Measurements from ENCODE around the gene C12orf42.
"Not testable (repeated sequence)": the region's sequence is repeated elsewhere in the genome, so short reads cannot be mapped to it uniquely, and the experiment has no call there.

Gene C12orf42

DNA sequence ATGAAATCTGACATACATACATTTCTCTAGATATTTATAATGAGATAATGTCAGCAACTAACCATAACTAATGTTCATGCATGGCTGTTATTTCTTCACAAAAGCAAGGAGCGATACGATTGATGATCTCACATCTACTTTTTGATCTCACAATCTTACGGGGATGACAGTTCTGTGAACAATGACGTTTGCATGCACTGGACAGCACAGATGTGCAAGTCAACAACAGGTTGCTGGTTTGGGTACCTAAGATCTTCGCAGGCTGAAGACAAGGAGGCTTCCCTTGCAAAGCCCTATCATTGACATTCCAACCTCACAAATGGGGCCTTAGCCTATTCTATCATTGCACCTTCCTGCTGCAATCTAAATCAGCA, 53.6 kb downstream of the C12orf42 start:
- Histone ChIP-seq H3K4me3 (ENCODE audit: insufficient read length, low read depth) (no peak overlapping the region), H3K27me3 (ENCODE audit: insufficient read depth, insufficient read length) (no peaks in the 10 kb centered on the region), H3K9me3 (ENCODE audit: insufficient read depth, low read length) (peaks cover 7% of the 10 kb centered on the region), H3K36me3 (ENCODE audit: insufficient read depth, insufficient read length, low read length) (no peaks in the 10 kb centered on the region), H3K9ac (ENCODE audit: insufficient read length, low read depth) (no peak overlapping the region), H3K4me1 (ENCODE audit: insufficient read depth, insufficient read length) (no peaks in the 10 kb centered on the region)
- no peak for DNase-seq (ENCODE audit: low read depth, low spot score)
- TF ChIP-seq SUZ12 (IDR thresholded peaks at IDR 0.05; ENCODE audit: extremely low read depth, insufficient read depth, insufficient read length) (no peak), YY1 (IDR thresholded peaks at IDR 0.05; ENCODE audit: insufficient read depth, insufficient read length) (no peak), ZNF274 (IDR thresholded peaks at IDR 0.05; ENCODE audit: low read depth, low read length) (no peak)

GRCh38 chr12:103441437-103442181, 54.2 kb downstream of the C12orf42 start:
- Histone ChIP-seq H3K9ac (ENCODE audit: insufficient read length, low read depth) (no peak overlapping the region), H3K4me3 (ENCODE audit: insufficient read length, low read depth) (no peak overlapping the region), H3K36me3 (ENCODE audit: insufficient read depth, insufficient read length, low read length) (no peaks in the 10 kb centered on the region), H3K9me3 (ENCODE audit: insufficient read depth, low read length) (peaks cover 7% of the 10 kb centered on the region), H3K4me1 (ENCODE audit: insufficient read depth, insufficient read length) (no peaks in the 10 kb centered on the region), H3K27me3 (ENCODE audit: insufficient read depth, insufficient read length) (no peaks in the 10 kb centered on the region)
- no peak for DNase-seq (ENCODE audit: low read depth, low spot score)
- no peak for TF ChIP-seq YY1 (IDR thresholded peaks at IDR 0.05; ENCODE audit: insufficient read depth, insufficient read length)
- no peak for TF ChIP-seq ZNF274 (IDR thresholded peaks at IDR 0.05; ENCODE audit: low read depth, low read length)
- no peak for TF ChIP-seq SUZ12 (IDR thresholded peaks at IDR 0.05; ENCODE audit: extremely low read depth, insufficient read depth, insufficient read length)

DNA sequence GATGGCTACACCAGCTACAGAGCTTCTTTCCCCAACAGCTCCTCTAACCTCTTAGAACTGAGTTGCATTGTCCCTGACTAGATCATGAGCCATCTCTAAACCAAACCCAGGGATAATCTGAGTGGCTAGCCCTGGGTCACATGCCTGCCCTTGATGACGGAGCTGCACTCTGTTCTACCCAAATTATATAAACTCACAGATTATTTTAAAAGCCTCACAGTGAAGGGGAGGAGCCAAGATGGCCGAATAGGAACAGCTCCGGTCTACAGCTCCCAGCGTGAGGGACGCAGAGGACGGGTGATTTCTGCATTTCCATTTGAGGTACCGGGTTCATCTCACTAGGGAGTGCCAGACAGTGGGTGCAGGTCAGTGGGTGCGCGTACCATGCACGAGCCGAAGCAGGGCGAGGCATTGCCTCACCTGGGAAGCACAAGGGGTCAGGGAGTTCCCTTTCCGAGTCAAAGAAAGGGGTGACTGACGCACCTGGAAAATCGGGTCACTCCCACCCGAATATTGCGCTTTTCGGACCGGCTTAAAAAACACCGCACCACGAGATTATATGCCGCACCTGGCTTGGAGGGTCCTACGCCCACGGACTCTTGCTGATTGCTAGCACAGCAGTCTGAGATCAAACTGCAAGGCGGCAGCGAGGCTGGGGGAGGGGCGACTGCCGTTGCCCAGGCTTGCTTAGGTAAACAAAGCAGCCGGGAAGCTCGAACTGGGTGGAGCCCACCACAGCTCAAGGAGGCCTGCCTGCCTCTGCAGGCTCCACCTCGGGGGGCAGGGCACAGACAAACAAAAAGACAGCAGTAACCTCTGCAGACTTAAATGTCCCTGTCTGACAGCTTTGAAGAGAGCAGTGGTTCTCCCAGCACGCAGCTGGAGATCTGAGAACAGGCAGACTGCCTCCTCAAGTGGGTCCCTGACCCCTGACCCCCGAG, 61.3 kb downstream of the C12orf42 start:
- Histone ChIP-seq H3K4me3 (ENCODE audit: insufficient read length, low read depth) (peak overlapping the region; percentile 57), H3K9ac (ENCODE audit: insufficient read length, low read depth) (peak overlapping the region; percentile 56), H3K9me3 (ENCODE audit: insufficient read depth, low read length) (peaks cover 14% of the 10 kb centered on the region)
- not testable (repeated sequence) for H3K4me1 ChIP-seq (ENCODE audit: insufficient read depth, insufficient read length); H3K27me3 ChIP-seq (ENCODE audit: insufficient read depth, insufficient read length); H3K36me3 ChIP-seq (ENCODE audit: insufficient read depth, insufficient read length, low read length)
- DNase-seq (ENCODE audit: low read depth, low spot score): peak; percentile 27
- peak; percentile 40 for TF ChIP-seq YY1 (IDR thresholded peaks at IDR 0.05; ENCODE audit: insufficient read depth, insufficient read length)

DNA sequence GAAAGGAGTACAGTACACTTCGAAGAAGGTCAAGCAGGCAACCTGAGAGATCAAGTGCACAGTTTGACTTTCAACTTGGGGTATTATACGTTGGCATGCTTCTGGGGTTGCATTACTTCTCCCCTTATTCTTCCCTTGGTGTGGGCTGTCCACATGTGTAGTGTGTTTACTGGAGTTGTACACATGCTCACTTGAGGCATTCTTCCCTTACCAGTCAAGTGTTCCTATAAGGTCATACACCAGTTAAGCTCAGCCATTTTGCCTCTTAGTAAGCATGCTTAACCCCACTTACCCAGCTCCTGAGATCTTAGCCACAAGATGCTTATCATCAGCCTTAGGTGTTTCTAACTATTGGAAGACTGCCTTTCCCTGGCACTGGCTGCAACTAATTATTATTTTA, 63.8 kb downstream of the C12orf42 start:
- no peak for DNase-seq (ENCODE audit: low read depth, low spot score)
- Histone ChIP-seq H3K9me3 (ENCODE audit: insufficient read depth, low read length) (peaks cover 14% of the 10 kb centered on the region), H3K9ac (ENCODE audit: insufficient read length, low read depth) (no peak overlapping the region), H3K27me3 (ENCODE audit: insufficient read depth, insufficient read length) (no peaks in the 10 kb centered on the region), H3K4me3 (ENCODE audit: insufficient read length, low read depth) (no peak overlapping the region), H3K36me3 (ENCODE audit: insufficient read depth, insufficient read length, low read length) (no peaks in the 10 kb centered on the region), H3K4me1 (ENCODE audit: insufficient read depth, insufficient read length) (no peaks in the 10 kb centered on the region)
- TF ChIP-seq ZNF274 (IDR thresholded peaks at IDR 0.05; ENCODE audit: low read depth, low read length): no peak
- no peak for TF ChIP-seq YY1 (IDR thresholded peaks at IDR 0.05; ENCODE audit: insufficient read depth, insufficient read length)
- TF ChIP-seq SUZ12 (IDR thresholded peaks at IDR 0.05; ENCODE audit: extremely low read depth, insufficient read depth, insufficient read length): no peak

DNA sequence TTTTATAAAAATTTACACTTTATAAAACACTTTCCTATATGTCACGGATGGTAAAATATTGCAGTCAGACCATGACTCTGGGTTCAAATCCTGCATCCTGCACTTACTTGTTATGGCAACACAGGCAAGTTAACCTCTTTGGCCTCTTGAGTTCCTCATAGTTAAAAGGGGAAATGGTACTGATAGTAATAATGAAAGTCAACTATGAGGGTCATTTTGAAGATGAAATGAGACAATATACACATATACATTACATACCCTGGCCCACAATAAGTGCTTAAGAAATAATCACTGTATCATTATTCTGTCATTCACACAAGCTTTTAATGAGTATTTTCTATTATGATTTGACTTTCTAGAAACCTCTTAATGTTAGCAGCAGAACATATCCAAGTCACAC, 64.4 kb downstream of the C12orf42 start:
- TF ChIP-seq ZNF274 (IDR thresholded peaks at IDR 0.05; ENCODE audit: low read depth, low read length) (no peak), SUZ12 (IDR thresholded peaks at IDR 0.05; ENCODE audit: extremely low read depth, insufficient read depth, insufficient read length) (no peak)
- DNase-seq (ENCODE audit: low read depth, low spot score): no peak
- H3K27me3 ChIP-seq (ENCODE audit: insufficient read depth, insufficient read length): no peaks in the 10 kb centered on the region
- H3K4me1 ChIP-seq (ENCODE audit: insufficient read depth, insufficient read length): no peaks in the 10 kb centered on the region
- H3K36me3 ChIP-seq (ENCODE audit: insufficient read depth, insufficient read length, low read length): no peaks in the 10 kb centered on the region
- H3K9me3 ChIP-seq (ENCODE audit: insufficient read depth, low read length): peaks cover 14% of the 10 kb centered on the region
- H3K9ac ChIP-seq (ENCODE audit: insufficient read length, low read depth): no peak overlapping the region
- H3K4me3 ChIP-seq (ENCODE audit: insufficient read length, low read depth): no peak overlapping the region

DNA sequence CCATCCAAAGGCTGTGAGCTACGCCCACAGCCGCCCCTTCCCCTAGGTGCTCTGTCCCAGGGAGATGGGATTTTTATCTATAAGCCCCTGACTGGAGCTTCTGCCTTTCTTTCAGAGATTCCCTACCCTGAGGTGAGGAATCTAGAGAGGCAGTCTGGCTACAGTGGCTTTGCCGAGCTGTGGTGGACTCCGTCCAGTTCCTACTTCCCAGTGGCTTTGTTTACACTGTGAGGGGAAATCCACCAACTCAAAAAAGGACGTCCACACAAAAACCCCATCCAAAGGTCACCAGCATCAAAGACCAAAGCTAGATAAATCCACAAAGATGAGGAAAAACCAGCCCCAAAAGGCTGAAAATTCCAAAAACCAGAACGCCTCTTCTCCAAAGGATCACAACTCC, 70.1 kb downstream of the C12orf42 start:
- H3K36me3 ChIP-seq (ENCODE audit: insufficient read depth, insufficient read length, low read length); H3K9me3 ChIP-seq (ENCODE audit: insufficient read depth, low read length); H3K4me1 ChIP-seq (ENCODE audit: insufficient read depth, insufficient read length); H3K9ac ChIP-seq (ENCODE audit: insufficient read length, low read depth); DNase-seq (ENCODE audit: low read depth, low spot score); H3K4me3 ChIP-seq (ENCODE audit: insufficient read length, low read depth); H3K27me3 ChIP-seq (ENCODE audit: insufficient read depth, insufficient read length): not testable (repeated sequence)

DNA sequence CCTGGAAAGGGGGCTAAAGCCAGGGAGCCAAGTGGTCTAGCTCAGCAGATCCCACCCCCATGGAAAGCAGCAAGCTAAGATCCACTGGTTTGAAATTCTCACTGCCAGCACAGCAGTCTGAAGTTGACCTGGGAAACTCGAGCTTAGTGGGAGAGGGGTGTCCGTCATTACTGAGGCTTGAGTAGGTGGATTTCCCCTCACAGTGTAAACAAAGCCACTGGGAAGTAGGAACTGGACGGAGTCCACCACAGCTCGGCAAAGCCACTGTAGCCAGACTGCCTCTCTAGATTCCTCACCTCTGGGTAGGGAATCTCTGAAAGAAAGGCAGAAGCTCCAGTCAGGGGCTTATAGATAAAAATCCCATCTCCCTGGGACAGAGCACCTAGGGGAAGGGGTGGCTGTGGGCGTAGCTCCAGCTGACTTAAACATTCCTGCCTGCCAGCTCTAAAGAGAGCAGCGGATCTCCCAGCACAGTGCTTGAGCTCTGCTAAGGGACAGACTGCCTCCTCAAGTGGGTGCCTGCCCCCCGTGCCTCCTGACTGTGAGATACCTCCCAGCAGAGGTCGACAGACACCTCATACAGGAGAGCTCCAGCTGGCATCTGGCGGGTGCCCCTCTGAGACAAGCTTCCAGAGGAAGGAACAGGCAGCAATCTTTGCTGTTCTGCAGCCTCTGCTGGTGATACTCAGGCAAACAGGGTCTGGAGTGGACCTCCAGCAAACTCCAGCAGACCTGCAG, 70.8 kb downstream of the C12orf42 start:
- not testable (repeated sequence) for H3K27me3 ChIP-seq (ENCODE audit: insufficient read depth, insufficient read length); H3K36me3 ChIP-seq (ENCODE audit: insufficient read depth, insufficient read length, low read length); DNase-seq (ENCODE audit: low read depth, low spot score); H3K4me1 ChIP-seq (ENCODE audit: insufficient read depth, insufficient read length); H3K4me3 ChIP-seq (ENCODE audit: insufficient read length, low read depth); H3K9me3 ChIP-seq (ENCODE audit: insufficient read depth, low read length); H3K9ac ChIP-seq (ENCODE audit: insufficient read length, low read depth)
